Activated CD4-positive, alpha-beta T cell treated with anti-CD3 and anti-CD28 coated beads, Interleukin-10, Interleukin-2, amounts not matched to agents 100 ng/mL and 50 ng/mL, durations not matched to agents 16 hours and 8 hours (primary cell): ENCODE data around the gene IFNGR1.
"Not testable (repeated sequence)": the region's sequence is repeated elsewhere in the genome, so short reads cannot be mapped to it uniquely, and the experiment has no call there.

Experiments
- DNase-seq: peaks from one replicate; pipeline ENCODE4 v3.0.0-alpha.2; 2020

Gene IFNGR1

DNA sequence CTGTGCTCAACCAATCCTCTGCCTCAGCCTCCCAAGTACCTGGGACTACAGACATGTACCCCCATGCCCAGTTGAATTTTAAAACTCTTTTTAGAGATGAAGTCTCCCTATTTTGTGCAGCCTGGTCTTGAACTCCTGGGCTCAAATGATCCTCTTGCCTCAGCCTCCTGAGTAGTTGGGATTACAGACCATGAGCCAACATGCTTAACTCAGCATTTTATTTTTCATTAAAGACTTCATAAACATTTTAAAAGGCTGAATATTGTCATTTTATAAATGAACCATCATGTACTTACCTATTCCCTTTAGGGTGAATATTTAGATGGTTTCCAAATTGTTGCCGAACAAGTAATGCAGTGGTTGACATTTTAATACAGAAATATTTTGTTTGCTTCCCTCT is 16.5 kb upstream of the IFNGR1 start:
- no peak for DNase-seq

DNA sequence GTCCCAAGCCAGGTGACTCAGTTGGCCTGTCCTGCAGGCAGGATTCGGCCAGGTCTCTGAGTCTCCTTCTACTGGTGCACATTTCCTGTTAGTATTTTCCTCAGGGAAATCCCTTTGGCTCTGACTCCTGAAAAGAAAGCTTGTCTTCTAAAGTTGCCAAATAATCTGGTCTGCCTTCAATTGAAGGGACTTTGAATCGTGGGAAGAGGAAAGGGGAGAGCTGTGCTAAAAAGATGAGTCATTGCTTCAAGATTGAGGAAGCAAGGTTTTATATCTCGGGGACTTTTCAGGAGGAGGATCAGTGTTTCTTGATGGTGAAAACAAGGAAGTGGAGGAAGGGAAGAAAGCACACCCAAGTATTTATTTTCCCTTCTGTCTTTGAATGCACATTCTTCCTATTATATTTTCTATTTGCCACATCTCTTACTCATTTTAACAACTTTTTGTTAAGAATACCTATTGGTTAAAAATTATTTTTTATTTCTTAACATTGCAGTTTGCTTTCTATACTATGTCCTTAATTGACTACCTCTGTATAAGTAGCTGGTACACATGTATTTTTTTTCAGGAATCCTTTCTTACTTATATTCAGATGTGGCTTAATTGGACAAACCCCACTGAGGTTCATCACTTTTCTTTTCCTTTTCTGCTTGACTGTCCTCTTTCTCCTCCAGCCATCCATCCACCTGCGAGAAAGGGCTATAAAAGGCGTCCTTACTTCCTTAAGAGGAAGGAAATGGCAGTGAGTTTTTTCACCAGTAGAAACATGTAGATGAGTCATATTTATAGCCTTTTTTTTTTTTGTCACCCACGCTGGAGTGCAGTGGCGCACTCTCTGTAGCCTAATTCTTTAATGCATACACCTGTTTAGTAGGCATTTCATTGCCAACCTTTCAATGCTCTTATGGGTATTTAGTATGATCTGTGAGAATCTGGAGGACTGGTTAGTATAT is 15.0 kb upstream of the IFNGR1 start:
- peak; percentile 54 for DNase-seq

DNA sequence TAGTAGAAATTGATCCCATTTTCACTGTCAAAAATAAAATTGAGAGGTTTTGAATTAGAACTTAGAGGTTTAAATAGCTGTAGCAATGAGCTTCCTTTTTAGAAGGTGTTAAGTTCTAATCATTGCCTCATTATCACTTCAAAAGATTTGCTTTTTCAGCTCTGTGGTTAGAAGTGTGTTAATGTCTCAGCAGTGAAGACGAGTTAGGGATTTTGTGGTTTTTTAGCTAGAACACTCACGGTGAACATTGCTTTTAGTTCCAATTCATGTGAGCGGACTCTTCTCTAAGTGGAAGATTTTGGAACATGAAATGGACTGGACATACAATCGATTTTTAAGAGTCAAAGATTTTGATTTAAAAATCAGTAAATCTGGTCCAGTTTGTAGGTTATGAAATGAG is 12.7 kb upstream of the IFNGR1 start:
- DNase-seq, result peak; percentile 49

DNA sequence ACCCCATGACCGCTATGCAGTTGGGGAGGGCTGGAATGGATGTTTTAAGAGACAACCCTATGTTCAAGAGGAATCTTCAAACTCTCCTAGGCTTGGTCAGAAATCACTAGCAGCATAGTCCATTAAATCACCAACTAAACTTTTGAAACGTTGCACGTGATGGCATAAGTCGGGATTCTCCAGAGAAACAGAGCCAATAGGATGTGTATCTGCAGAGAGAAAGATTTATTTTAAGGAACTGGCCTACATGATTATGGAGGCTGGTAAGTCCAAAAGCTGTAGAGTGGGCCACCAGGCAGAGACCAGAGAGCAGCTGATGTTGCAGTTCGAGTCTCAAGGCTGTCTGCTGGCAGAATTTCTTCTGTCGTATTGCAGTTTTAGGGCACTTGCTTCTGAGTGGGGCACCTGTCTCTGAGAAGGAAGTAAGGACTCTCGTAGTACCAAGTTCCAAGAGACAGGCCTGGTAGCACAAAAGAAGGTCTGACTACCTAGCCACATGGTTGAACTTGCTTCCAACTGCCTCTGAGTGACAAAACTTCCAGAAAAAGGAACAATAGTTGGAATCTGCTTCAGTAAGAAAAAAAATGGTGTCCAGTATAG is 11.9 kb upstream of the IFNGR1 start:
- DNase-seq, result no peak

DNA sequence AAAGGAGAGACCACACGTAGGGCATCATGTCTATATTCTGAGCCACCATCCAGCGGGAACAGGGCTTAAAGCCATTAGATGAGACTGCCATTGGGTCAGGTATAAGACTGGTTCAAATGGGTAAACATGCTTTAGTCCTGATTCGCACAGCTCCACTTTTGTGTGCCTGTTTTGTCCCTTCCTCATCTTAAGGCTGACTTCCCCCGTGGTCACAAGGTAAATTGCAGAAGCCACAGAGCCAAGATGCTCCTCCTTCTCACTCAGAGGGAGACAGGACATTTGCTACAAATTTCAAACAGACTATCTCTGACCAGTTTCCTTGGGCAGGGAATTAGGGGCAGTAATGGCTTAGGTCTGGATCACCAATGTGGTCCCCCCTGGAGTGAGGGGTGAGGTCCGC is 11.4 kb upstream of the IFNGR1 start:
- DNase-seq, result no peak

DNA sequence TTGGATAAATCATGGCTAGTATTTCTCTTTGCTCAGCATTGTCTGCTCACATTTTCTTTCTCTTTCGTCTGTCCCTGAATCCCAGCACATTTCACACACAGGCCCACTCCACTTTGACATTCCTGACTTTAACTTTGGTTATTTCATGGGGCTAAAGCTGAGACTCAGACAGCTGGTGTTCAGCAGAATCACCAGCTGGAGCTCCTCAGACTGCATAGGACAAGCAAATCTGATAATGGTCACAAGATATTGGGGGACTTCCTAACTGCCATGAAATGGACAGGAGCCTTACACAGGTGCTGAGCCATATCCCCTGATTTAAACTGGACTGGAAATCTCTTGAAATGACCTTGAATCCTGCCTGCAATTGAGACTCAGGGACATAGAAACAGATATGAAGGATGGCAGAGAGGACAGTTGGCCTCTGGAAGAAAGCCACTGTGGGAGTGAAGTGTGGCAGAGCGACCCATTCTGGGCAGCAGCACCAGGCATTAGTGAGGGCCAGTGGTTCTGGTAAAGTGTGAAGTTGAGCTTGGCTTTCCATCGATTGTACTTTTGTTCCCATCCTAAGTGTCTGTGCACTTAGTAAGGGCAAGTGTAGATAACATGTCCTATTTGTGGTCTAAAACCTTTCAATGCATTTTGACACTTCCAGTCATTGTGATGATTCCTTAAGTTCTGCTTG is 10.0 kb upstream of the IFNGR1 start:
- DNase-seq, result no peak

DNA sequence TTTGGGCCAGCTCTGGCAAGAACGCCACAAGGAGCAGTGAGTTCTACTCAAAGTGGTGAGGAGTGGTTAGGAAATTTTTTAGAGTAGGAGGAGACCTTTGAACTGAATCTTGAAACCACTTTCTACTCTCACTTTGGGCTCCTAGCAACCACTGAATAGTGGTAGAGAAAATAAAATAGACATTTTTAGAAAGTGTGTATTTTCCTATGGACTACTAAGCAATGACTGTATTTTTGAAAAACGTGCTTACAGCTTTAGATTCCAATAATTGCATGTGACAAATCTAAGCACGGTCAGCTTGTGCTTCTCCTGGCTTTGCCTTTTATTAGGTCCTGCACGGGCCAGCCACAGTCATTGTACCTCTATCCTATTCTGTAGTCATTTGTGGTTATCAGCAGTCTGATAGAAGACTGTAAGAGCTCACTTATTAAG is 8.7 kb upstream of the IFNGR1 start:
- no peak for DNase-seq

DNA sequence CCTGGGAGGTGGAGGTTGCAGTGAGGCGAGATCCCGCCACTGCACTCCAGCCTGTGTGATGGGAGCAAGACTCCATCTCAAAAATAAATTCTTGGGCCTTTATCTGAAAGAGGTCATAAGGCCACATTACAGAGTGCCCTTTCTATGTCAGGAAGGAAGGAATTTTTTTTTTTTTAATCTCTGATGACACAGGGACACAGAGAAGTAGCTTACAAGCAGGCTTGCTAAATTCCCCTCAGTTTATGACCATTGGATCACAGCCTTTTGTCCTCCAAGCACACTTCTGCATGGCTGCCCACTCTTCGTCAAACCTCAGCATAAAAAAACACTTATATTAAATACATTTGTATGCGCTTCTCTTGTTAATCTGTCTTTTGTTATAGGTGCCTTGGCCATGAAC is 7.5 kb upstream of the IFNGR1 start:
- DNase-seq, result no peak

DNA sequence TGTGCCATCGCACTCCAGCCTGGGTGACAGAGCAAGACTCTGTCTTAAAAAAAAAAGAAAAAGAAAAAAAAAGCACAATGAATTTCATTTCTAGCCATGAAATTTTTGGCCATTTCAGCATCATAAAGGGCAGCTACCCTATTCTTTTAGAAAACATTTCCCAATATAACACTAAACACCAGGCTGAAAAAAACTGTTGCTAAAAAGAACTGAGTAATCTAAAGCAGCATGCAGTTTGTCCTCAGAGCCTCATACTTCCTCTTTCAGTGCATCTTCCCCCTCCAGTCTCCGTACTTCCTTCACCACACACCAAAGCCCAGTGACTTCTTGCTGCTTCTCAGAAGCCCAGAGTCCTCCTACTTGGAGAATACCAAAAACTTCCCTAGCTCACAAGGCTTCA is 5.6 kb upstream of the IFNGR1 start:
- DNase-seq, result no peak

DNA sequence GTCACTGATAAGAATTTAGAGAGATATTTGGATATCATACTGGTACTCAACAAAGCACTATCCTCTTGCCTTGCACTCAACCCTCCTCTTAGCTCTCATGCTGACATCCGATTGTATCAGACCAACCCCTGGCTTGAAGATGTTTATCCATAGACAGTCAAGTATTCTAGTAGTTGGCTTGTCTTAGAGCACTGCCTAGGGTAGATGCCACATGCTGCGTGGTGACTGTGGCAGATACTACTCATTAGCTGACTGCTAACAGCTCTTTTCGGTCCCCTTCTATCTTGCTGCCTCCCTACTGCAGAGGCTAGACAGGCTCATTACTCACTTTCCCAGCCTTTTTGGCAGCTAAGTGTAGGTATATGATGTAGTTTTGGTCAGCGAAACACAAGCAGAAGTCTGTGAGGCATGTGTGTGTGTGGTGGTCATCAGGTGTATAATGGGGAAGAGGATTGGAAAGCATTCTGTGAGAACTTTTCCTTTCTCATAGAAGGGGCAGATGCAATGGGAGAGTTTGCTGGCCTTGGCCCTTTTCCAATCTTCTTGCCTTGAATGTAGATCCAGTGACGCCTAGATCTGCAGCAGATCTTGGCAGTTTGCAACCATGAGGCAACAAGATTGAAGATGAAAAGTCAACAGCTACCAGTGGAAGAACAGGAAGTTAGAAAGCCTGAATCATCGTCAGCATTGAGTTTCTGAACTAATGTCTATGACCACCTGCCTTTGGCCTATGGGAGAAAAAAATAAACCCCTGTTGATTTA is 4.4 kb upstream of the IFNGR1 start:
- DNase-seq, result no peak

DNA sequence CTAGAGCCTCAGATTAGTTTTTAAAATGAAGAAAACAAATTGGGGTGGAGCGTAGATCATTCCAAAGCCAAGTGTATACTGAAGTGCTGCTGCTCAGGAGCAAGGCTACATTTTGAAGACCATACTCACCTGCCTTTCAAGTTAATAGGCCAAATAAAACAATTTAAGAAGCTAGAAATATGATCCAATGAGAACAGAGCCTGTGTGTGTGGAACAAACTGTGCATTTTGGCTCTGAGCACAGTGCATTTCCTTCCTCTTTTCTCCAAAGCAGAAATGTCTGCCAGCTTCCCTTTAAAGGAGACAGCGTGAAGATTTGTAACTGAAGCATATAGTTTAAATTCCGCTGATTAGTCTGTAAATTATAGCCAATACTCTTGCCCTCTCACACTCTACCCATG is 3.2 kb upstream of the IFNGR1 start:
- DNase-seq, result no peak

DNA sequence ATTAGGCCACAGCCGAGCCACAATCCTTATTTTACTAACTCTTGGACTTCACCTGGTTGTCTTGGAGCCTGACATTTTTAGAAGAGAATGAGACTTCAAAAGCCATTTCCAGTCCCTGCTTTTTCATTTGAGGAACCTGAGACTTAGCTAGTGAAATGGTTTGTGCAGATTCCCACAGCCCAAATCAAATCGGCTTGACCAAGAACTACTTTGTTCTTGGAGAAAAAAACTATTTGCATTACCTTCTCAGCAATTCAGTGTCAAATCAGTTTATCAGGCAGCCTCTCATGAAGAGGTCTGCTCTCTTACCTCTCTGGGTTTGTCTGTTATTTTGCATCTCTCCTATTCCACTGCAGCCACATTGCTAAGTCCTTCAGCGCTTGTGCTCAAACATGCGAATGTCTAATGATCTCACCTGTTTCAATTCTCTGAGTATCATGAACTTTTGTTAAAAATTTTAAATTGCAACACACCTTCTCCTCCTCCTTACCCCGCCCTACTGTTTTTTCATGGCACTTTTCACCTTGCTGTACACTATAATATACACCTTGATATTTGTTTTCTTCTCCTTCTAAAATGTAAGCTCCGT is 573 bp upstream of the IFNGR1 start:
- DNase-seq, result no peak

DNA sequence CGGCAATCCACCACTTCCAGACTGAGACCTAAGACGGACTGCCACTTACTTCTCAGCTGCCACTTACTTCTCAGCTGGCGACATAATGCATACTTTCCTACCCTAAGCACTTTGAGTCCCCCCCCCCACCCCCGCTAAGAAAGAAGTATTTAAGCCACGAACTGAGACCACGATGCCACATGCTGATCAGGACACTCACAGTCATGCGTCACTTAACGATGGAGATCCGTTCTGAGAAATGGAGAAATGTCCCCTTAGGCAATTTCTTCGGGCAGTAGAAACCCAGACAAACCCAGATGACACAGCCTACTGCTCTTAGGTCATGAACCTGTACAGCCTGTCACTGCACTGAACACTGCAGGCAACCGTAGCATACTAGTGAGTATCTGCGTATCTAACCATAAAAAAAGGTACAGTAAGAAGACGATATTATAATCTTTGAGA is 690 bp downstream of the IFNGR1 start:
- DNase-seq, result peak; percentile 62

DNA sequence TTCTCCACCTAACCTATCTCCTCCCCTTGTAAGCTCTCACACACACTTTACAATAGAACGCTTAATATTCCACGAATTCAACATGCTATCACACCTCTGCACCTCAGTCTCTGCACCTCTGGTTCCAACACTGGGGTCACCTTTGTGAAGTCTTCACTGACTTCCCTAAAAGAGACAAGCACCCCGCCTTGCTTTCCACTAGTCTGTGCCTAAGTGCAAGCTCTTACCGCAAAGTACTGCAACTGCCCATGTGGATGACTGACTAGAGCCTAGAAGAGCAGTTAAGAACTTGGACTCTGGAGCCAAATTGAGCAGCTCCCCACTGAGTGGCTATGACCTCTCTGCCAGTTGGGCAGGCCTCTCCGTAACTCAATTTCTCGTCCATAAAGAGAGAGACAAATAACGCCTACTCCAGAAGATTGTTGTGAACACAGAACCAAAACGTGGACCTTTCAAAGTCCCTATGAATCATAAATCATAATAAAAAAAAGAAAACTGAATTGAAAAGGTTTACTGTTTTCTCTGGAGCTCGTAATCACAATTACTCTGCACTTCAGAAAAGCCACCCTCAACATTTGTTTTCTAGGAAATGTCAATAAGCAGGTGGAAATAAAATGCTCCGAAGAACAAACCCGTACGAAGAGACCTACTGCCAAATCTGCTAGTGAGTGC is 1.2 kb downstream of the IFNGR1 start:
- peak; percentile 22 for DNase-seq

DNA sequence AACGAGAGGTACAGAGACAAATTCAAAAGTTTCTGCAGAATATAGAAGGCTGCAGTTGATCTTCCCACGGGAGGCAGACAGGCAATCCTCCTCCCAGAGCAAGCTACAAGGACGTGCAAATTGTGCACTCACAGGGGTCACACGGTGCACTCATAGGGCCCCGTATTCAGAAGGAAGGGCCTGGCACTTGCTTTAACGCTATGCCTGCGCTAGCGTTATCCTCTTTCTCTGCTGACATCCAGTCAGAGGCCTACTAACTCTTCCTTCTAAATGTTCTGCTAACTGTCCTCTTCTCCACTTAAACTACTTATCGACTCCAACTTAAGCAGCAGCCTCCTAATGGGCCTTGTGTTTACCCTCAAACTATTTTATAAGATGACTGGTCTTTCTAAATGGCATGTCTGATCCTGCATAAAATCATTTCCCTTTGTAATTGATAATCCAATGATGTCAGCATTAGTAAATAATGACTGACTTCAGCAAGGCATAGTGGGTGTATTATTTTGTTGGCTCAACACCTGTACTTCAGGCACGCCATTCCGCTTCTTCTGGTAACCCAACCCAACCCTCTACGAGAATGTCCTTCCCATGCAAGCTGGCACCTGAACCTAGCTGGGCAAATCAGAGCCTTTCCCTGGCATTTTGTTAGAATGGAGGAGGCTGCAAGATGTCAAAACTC is 2.2 kb downstream of the IFNGR1 start:
- no peak for DNase-seq

DNA sequence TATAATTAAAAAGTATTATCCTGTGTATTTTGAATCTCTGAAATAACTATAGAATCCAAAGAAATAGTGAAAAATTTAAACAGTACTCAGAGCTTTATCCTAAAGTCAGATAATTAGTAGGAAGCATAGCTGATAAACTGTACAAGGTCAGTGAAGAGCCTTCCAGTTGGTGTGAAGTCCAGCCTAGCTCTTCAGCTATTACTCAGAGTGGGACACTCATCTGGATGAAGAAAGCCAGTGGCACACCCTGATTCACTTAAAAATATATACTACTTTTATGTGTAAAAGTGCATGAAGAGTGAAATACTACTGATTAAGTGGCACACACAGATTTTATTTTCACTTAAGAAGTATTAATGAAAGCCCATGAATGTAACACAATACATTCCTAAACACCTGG is 3.1 kb downstream of the IFNGR1 start:
- no peak for DNase-seq

DNA sequence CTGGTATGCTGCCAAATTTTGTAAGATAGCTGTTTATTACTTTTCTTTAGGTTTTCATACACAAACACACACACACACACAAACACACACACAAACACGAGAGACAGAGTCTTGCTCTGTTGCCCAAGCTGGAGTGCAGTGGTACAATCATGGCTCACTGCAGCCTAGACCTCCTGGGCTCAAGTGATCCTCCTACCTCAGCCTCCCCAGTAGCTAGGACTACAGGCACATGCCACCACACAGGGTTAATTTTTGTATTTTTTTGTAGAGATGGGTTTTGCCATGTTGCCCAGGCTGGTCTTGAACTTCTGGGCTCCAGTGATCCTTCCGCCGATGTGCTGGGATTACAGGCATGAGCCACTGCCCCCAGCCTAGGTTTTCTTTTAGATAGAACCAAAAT is 3.6 kb downstream of the IFNGR1 start:
- not testable (repeated sequence) for DNase-seq

DNA sequence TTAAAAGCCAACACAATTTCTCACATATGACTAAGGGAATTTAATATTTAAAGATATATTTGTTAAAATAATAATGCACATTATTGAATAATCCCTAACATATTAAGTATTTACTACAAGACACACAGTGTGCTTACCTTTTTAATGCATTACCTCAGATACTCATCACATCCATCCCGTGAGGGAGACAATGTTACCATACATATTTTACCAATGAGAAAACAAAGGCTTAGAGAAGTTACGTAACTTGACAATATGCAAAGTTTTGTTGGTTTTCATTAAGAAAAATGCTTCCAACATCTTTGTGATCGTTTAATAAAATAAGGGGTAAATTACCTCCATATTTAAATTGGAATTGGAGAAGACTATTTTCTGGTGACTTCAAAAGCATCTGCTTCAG is 4.3 kb downstream of the IFNGR1 start:
- DNase-seq, result no peak

DNA sequence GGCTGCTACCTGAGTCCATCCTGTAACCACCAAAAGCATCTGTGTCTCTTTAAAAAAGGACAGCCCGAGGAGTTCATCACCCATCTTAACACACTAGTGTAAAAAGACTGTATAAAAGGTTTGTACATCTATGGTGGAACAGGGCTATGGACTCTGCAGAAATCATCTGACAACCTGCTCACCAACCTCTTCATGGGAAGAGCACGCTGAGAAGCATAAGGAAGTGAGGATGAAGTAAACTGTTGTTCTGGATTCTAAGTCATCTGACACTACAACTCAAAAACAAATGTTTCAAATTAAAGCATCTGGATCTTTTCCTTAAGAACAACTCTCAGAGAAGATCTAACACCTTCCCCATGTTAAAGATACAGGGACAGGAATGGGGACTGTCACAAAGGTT is 5.4 kb downstream of the IFNGR1 start:
- DNase-seq, result no peak

DNA sequence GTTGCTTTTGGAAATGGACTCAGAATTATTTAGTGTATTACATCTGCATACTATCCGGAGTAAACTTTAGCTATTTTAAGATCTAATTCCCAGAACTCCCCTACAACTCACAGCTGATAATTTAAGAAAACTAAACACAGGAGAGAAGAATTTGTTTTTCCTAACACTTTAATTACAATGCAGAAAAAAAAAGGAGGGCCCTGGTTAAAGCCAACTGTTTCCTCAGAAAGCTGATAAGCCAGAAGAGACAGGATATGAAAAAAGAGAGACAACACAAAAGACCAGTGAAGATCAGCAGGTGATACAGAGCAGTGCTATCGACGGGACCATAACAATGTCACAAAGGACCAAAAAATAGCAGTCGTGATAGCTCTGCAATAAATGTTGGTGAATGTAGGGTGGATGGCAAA is 5.8 kb downstream of the IFNGR1 start:
- no peak for DNase-seq

DNA sequence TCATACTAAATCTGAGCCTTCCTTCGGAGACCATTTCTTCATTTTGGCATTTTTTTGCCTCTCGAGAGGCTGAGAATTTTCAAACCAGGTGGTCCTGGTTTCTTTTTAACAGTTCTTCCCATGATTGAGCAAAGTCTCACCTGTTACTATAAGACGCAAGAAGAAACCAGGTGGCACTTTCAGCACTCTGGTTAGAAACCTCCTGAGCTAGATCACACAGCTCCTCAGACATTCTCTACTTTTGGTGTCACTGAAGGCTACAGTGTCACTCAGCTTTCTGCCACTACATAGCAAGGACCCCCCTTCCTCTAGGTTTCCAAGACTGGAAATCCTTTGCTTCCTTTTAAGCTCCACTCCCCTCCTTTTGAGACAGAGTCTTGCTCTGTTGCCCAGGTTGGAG is 7.3 kb downstream of the IFNGR1 start:
- DNase-seq, result no peak
